ENCODE measurements around the gene RSPH3. TPM values are rescaled to one million over a fixed set of nuclear protein-coding genes. Genes with fewer than 3 reads are reported as not detected.

Gene RSPH3
- total and polyA plus RNA-seq, 4 donors = 1.7 to 4.6 (median 3.3) TPM

GRCh38 chr6:158972241-158973233, 27.5 kb downstream of the RSPH3 start:
- H3K27ac ChIP-seq (ENCODE audit: low read depth in 1 of 2, low read length in 2 of 2) = no peak overlapping the region
- no peaks in the 10 kb centered on the region for H3K9me3 ChIP-seq (ENCODE audit: control insufficient read depth in 4 of 4, low read length in 3 of 4)
- no peaks in the 10 kb centered on the region for H3K27me3 ChIP-seq (ENCODE audit: control insufficient read depth in 4 of 4, insufficient read depth in 4 of 4, low read length in 3 of 4)
- DNase-seq (ENCODE audit: low spot score) = no peak
- no peak overlapping the region for H3K9ac ChIP-seq (ENCODE audit: low read depth in 1 of 2, low read length in 2 of 2)
- peaks cover 0 to 12% (median 5%) of the 10 kb centered on the region in 4 donors for H3K36me3 ChIP-seq (ENCODE audit: control insufficient read depth in 4 of 4, insufficient read depth in 3 of 4, low read depth in 1 of 4, low read length in 3 of 4)
- no peak for TF ChIP-seq ATF3 (IDR thresholded peaks at IDR 0.05)
- no peak for TF ChIP-seq YY1 (IDR thresholded peaks at IDR 0.05)
- no peak for TF ChIP-seq EGR1 (IDR thresholded peaks at IDR 0.05; ENCODE audit: low read depth in 2 of 2)
- no peak for TF ChIP-seq SP1 (IDR thresholded peaks at IDR 0.05)
- no peak for TF ChIP-seq FOXA2 (IDR thresholded peaks at IDR 0.05)
- no peak for TF ChIP-seq REST (IDR thresholded peaks at IDR 0.05)
- TF ChIP-seq HNF4G (IDR thresholded peaks at IDR 0.05) = no peak
- no peak for TF ChIP-seq NR2F2 (IDR thresholded peaks at IDR 0.05)
- TF ChIP-seq RAD21 (IDR thresholded peaks at IDR 0.05) = peak; percentile 85 to 89
- TF ChIP-seq FOXA1 (IDR thresholded peaks at IDR 0.05) = no peak
- TF ChIP-seq CTCF (IDR thresholded peaks at IDR 0.05; ENCODE audit: low read depth, low read length, missing input control) = peak; percentile 50
- no peak for TF ChIP-seq TAF1 (conservative IDR thresholded peaks at IDR 0.05)
- no peak for TF ChIP-seq ZBTB33 (IDR thresholded peaks at IDR 0.05)
- no peak for TF ChIP-seq MAX (IDR thresholded peaks at IDR 0.05)
- no peak for TF ChIP-seq HNF4A (conservative IDR thresholded peaks at IDR 0.05)
- WGBS = 25% methylated on average over 4 of the region's 4 CpGs
- H3K4me1 ChIP-seq (ENCODE audit: control insufficient read depth in 4 of 4, insufficient read depth in 4 of 4, low read length in 3 of 4) = no peaks in the 10 kb centered on the region
- no peak overlapping the region for H3K4me3 ChIP-seq (ENCODE audit: low read depth in 1 of 3, low read length in 3 of 3)

Data from liver (tissue), 9 donors.